ENCODE data around the gene MBOAT1.
"Not testable (repeated sequence)": the region's sequence is repeated elsewhere in the genome, so short reads cannot be mapped to it uniquely, and the experiment has no call there.

Gene MBOAT1

GRCh38 chr6:20251525-20251924 lies 39.3 kb upstream of the MBOAT1 start:
- Histone ChIP-seq H3K4me3 (no peak overlapping the region), H3K9ac (ENCODE audit: insufficient read length) (no peak overlapping the region), H3K27ac (no peak overlapping the region), H3K36me3 (ENCODE audit: insufficient read depth, low read length) (no peaks in the 10 kb centered on the region), H3K9me3 (ENCODE audit: low read depth, low read length) (no peaks in the 10 kb centered on the region)
- TF ChIP-seq EZH2 (IDR thresholded peaks at IDR 0.05) (no peak), FOXP2 (optimal IDR thresholded peaks at IDR 0.05; ENCODE audit: control extremely low read depth, extremely low read length, insufficient read depth) (no peak), POLR2AphosphoS5 (IDR thresholded peaks at IDR 0.05; ENCODE audit: borderline replicate concordance, low read depth, low read length) (no peak)
- DNase-seq (ENCODE audit: low read depth, low spot score), result no peak

- no peak for DNase-seq (ENCODE audit: low read depth, low spot score)
- Histone ChIP-seq H3K27ac (no peak overlapping the region), H3K4me3 (no peak overlapping the region), H3K9ac (ENCODE audit: insufficient read length) (no peak overlapping the region), H3K36me3 (ENCODE audit: insufficient read depth, low read length) (no peaks in the 10 kb centered on the region), H3K9me3 (ENCODE audit: low read depth, low read length) (no peaks in the 10 kb centered on the region)
- TF ChIP-seq EZH2 (IDR thresholded peaks at IDR 0.05) (no peak), FOXP2 (optimal IDR thresholded peaks at IDR 0.05; ENCODE audit: control extremely low read depth, extremely low read length, insufficient read depth) (no peak), POLR2AphosphoS5 (IDR thresholded peaks at IDR 0.05; ENCODE audit: borderline replicate concordance, low read depth, low read length) (no peak)
Observed at GRCh38 chr6:20246125-20246524, 33.9 kb upstream of the MBOAT1 start.

- H3K9me3 ChIP-seq (ENCODE audit: low read depth, low read length); H3K36me3 ChIP-seq (ENCODE audit: insufficient read depth, low read length); H3K27ac ChIP-seq; H3K4me3 ChIP-seq; DNase-seq (ENCODE audit: low read depth, low spot score); H3K9ac ChIP-seq (ENCODE audit: insufficient read length): not testable (repeated sequence)
Observed at GRCh38 chr6:20244807-20245681, 32.8 kb upstream of the MBOAT1 start.

GRCh38 chr6:20243288-20243687 lies 31.0 kb upstream of the MBOAT1 start:
- H3K9me3 ChIP-seq (ENCODE audit: low read depth, low read length), result no peaks in the 10 kb centered on the region
- H3K9ac ChIP-seq (ENCODE audit: insufficient read length), result no peak overlapping the region
- H3K36me3 ChIP-seq (ENCODE audit: insufficient read depth, low read length), result no peaks in the 10 kb centered on the region
- no peak for DNase-seq (ENCODE audit: low read depth, low spot score)
- TF ChIP-seq EZH2 (IDR thresholded peaks at IDR 0.05) (no peak), FOXP2 (optimal IDR thresholded peaks at IDR 0.05; ENCODE audit: control extremely low read depth, extremely low read length, insufficient read depth) (no peak), POLR2AphosphoS5 (IDR thresholded peaks at IDR 0.05; ENCODE audit: borderline replicate concordance, low read depth, low read length) (no peak)
- no peak overlapping the region for H3K27ac ChIP-seq
- H3K4me3 ChIP-seq, result no peak overlapping the region

GRCh38 chr6:20242397-20242796 lies 30.1 kb upstream of the MBOAT1 start:
- no peak for DNase-seq (ENCODE audit: low read depth, low spot score)
- Histone ChIP-seq H3K36me3 (ENCODE audit: insufficient read depth, low read length) (no peaks in the 10 kb centered on the region), H3K4me3 (no peak overlapping the region), H3K9me3 (ENCODE audit: low read depth, low read length) (no peaks in the 10 kb centered on the region), H3K27ac (no peak overlapping the region), H3K9ac (ENCODE audit: insufficient read length) (no peak overlapping the region)
- TF ChIP-seq EZH2 (IDR thresholded peaks at IDR 0.05) (no peak), FOXP2 (optimal IDR thresholded peaks at IDR 0.05; ENCODE audit: control extremely low read depth, extremely low read length, insufficient read depth) (no peak), POLR2AphosphoS5 (IDR thresholded peaks at IDR 0.05; ENCODE audit: borderline replicate concordance, low read depth, low read length) (no peak)

- Histone ChIP-seq H3K36me3 (ENCODE audit: insufficient read depth, low read length) (no peaks in the 10 kb centered on the region), H3K9ac (ENCODE audit: insufficient read length) (no peak overlapping the region), H3K9me3 (ENCODE audit: low read depth, low read length) (no peaks in the 10 kb centered on the region), H3K27ac (no peak overlapping the region), H3K4me3 (no peak overlapping the region)
- TF ChIP-seq FOXP2 (optimal IDR thresholded peaks at IDR 0.05; ENCODE audit: control extremely low read depth, extremely low read length, insufficient read depth) (no peak), POLR2AphosphoS5 (IDR thresholded peaks at IDR 0.05; ENCODE audit: borderline replicate concordance, low read depth, low read length) (no peak), EZH2 (IDR thresholded peaks at IDR 0.05) (no peak)
- no peak for DNase-seq (ENCODE audit: low read depth, low spot score)
Observed at GRCh38 chr6:20241102-20241501, 28.8 kb upstream of the MBOAT1 start.

GRCh38 chr6:20238688-20239587 lies 26.7 kb upstream of the MBOAT1 start:
- H3K9me3 ChIP-seq (ENCODE audit: low read depth, low read length), result no peaks in the 10 kb centered on the region
- DNase-seq (ENCODE audit: low read depth, low spot score), result no peak
- no peaks in the 10 kb centered on the region for H3K36me3 ChIP-seq (ENCODE audit: insufficient read depth, low read length)
- H3K27ac ChIP-seq, result no peak overlapping the region
- H3K9ac ChIP-seq (ENCODE audit: insufficient read length), result no peak overlapping the region
- no peak overlapping the region for H3K4me3 ChIP-seq
- TF ChIP-seq EZH2 (IDR thresholded peaks at IDR 0.05) (no peak), FOXP2 (optimal IDR thresholded peaks at IDR 0.05; ENCODE audit: control extremely low read depth, extremely low read length, insufficient read depth) (no peak), POLR2AphosphoS5 (IDR thresholded peaks at IDR 0.05; ENCODE audit: borderline replicate concordance, low read depth, low read length) (no peak)

- no peak for TF ChIP-seq POLR2AphosphoS5 (IDR thresholded peaks at IDR 0.05; ENCODE audit: borderline replicate concordance, low read depth, low read length)
- no peak for TF ChIP-seq FOXP2 (optimal IDR thresholded peaks at IDR 0.05; ENCODE audit: control extremely low read depth, extremely low read length, insufficient read depth)
- TF ChIP-seq EZH2 (IDR thresholded peaks at IDR 0.05), result no peak
- Histone ChIP-seq H3K4me3 (no peak overlapping the region), H3K9me3 (ENCODE audit: low read depth, low read length) (no peaks in the 10 kb centered on the region), H3K36me3 (ENCODE audit: insufficient read depth, low read length) (no peaks in the 10 kb centered on the region), H3K27ac (no peak overlapping the region), H3K9ac (ENCODE audit: insufficient read length) (no peak overlapping the region)
- no peak for DNase-seq (ENCODE audit: low read depth, low spot score)
Observed at GRCh38 chr6:20237677-20238460, 25.6 kb upstream of the MBOAT1 start.
